AG20443 (cell line): ENCODE results near the gene EPGN.

Experiments
- DNase-seq: peaks from one replicate; pipeline ENCODE4 v3.0.0; 2012; ENCODE audit warnings: low spot score, mixed read lengths

EPGN gene

GRCh38 chr4:74308215-74308614 is at the start of gene EPGN:
Gene EPGN, plus strand, starts transcription at chr4:74308470. Its CDS starts 64 bp downstream, at chr4:74308534.
- no peak for DNase-seq

- DNase-seq: no peak
Measured at GRCh38 chr4:74258963-74259362, 49.3 kb upstream of the EPGN start.

GRCh38 chr4:74260036-74260435 is 48.2 kb upstream of the EPGN start:
- DNase-seq: no peak

GRCh38 chr4:74262522-74262921 is 45.7 kb upstream of the EPGN start:
- DNase-seq: no peak

- DNase-seq: no peak
Measured at GRCh38 chr4:74263551-74263950, 44.7 kb upstream of the EPGN start.

- DNase-seq: no peak
Measured at GRCh38 chr4:74266081-74266480, 42.2 kb upstream of the EPGN start.

GRCh38 chr4:74267998-74268606 is 40.2 kb upstream of the EPGN start:
- peak; percentile 57 for DNase-seq

GRCh38 chr4:74268643-74269042 is 39.6 kb upstream of the EPGN start:
- DNase-seq: no peak

- DNase-seq: no peak
Measured at GRCh38 chr4:74278490-74278889, 29.8 kb upstream of the EPGN start.

GRCh38 chr4:74279716-74280115 is 28.6 kb upstream of the EPGN start:
- no peak for DNase-seq

- peak; percentile 7 for DNase-seq
Measured at GRCh38 chr4:74282926-74283325, 25.3 kb upstream of the EPGN start.

GRCh38 chr4:74283614-74284013 is 24.7 kb upstream of the EPGN start:
- DNase-seq: peak; percentile 29

GRCh38 chr4:74284053-74284452 is 24.2 kb upstream of the EPGN start:
- peak; percentile 28 for DNase-seq

- DNase-seq: no peak
Measured at GRCh38 chr4:74287164-74287563, 21.1 kb upstream of the EPGN start.

- DNase-seq: no peak
Measured at GRCh38 chr4:74287791-74288190, 20.5 kb upstream of the EPGN start.

- DNase-seq: no peak
Measured at GRCh38 chr4:74291471-74291870, 16.8 kb upstream of the EPGN start.

GRCh38 chr4:74292111-74292870 is 16.0 kb upstream of the EPGN start:
- no peak for DNase-seq

- no peak for DNase-seq
Measured at GRCh38 chr4:74293558-74293957, 14.7 kb upstream of the EPGN start.

GRCh38 chr4:74294681-74295080 is 13.6 kb upstream of the EPGN start:
- no peak for DNase-seq

- DNase-seq: no peak
Measured at GRCh38 chr4:74297539-74297938, 10.7 kb upstream of the EPGN start.

- DNase-seq: no peak
Measured at GRCh38 chr4:74304095-74304625, 4.1 kb upstream of the EPGN start.

- DNase-seq: no peak
Measured at GRCh38 chr4:74305000-74305399, 3.3 kb upstream of the EPGN start.

GRCh38 chr4:74307170-74307569 is 1.1 kb upstream of the EPGN start:
- no peak for DNase-seq

GRCh38 chr4:74309223-74309622 is 953 bp downstream of the EPGN start:
- DNase-seq: no peak
